Astrocyte of the cerebellum (primary cell): Measurements from ENCODE around the gene APOBEC4.

Source experiments
- DNase-seq: peaks from one replicate; pipeline ENCODE4 v3.0.0-alpha.2; 2011; ENCODE audit warnings: low read depth
- H3K4me3 ChIP-seq: 2 replicates; pipeline ENCODE4 v1.5.1; 2011; ENCODE audit warnings: mild to moderate bottlenecking, low read depth, low read length, moderate library complexity
- CTCF ChIP-seq: IDR thresholded peaks from 2 replicates; pipeline ENCODE4 v1.5.1; 2012; ENCODE audit warnings: low read length, low read depth, moderate library complexity, mild to moderate bottlenecking; ENCODE audit errors: missing control alignments
- in situ Hi-C: cut with HindIII; loops from 2 replicates; pipeline ENCODE4 v1.10.0; 2017; ENCODE audit warnings: low sequenced_read_pairs

The APOBEC4 gene

GRCh38 chr1:183654706-183655105 lies 1.6 kb upstream of the APOBEC4 start:
- H3K4me3 ChIP-seq, result no peak overlapping the region
- in situ Hi-C loops, result loop anchor here (10.0 kb wide), 1 partner anchor 260 kb away; no protein-coding TSS in a partner anchor
- no peak for TF ChIP-seq CTCF
- no peak for DNase-seq

- DNase-seq, result no peak
Observed at GRCh38 chr1:183653876-183654451, 848 bp upstream of the APOBEC4 start.

GRCh38 chr1:183653462-183653794 lies 312 bp upstream of the APOBEC4 start:
- no peak overlapping the region for H3K4me3 ChIP-seq
- no peak for TF ChIP-seq CTCF
- in situ Hi-C loops, result loop anchor here (10.0 kb wide), 1 partner anchor 261 kb away; no protein-coding TSS in a partner anchor
- DNase-seq, result no peak

More at GRCh38 chr1:183653876-183654451, 848 bp upstream of the APOBEC4 start:
- no peak overlapping the region for H3K4me3 ChIP-seq
- in situ Hi-C loops, result loop anchor here (10.0 kb wide), 1 partner anchor 261 kb away; no protein-coding TSS in a partner anchor
- TF ChIP-seq CTCF, result no peak

GRCh38 chr1:183652107-183652506 lies 1.0 kb downstream of the APOBEC4 start:
- no peak for DNase-seq
- H3K4me3 ChIP-seq, result no peak overlapping the region
- no peak for TF ChIP-seq CTCF
- in situ Hi-C loops, result loop anchor here (10.0 kb wide), 1 partner anchor 263 kb away; no protein-coding TSS in a partner anchor

- in situ Hi-C loops, result loop anchor here (10.0 kb wide), 1 partner anchor 263 kb away; no protein-coding TSS in a partner anchor
- no peak overlapping the region for H3K4me3 ChIP-seq
- no peak for TF ChIP-seq CTCF
- DNase-seq, result no peak
Observed at GRCh38 chr1:183651612-183652011, 1.5 kb downstream of the APOBEC4 start.

- in situ Hi-C loops, result no loop called here
- TF ChIP-seq CTCF, result no peak
- DNase-seq, result no peak
- no peak overlapping the region for H3K4me3 ChIP-seq
Observed at GRCh38 chr1:183648042-183648441, 5.1 kb downstream of the APOBEC4 start.
